ENCODE data around the gene KCNH2. TPM values are rescaled to one million over a fixed set of nuclear protein-coding genes. Genes with fewer than 3 reads are reported as not detected.

Gene KCNH2
- total and polyA plus RNA-seq, 7 donors = 0.46 to 107 (median 40.6) TPM

GRCh38 chr7:150989456-150989855, 11.3 kb upstream of the KCNH2 start:
- TF ChIP-seq POLR2A (IDR thresholded peaks at IDR 0.05) (no peak), POLR2AphosphoS5 (IDR thresholded peaks at IDR 0.05) (no peak), CTCF (IDR thresholded peaks at IDR 0.05) (no peak), EP300 (IDR thresholded peaks at IDR 0.05) (no peak)
- H3K36me3 ChIP-seq = no peaks in the 10 kb centered on the region
- DNase-seq = no peak
- H3K4me3 ChIP-seq = no peak overlapping the region
- WGBS, 2 donors = 73 to 80% methylated on average over 7 of the region's 7 CpGs
- H3K4me1 ChIP-seq = peaks cover 0 to 25% (median 19%) of the 10 kb centered on the region in 4 donors
- H3K9me3 ChIP-seq = no peaks in the 10 kb centered on the region
- H3K27me3 ChIP-seq = no peaks in the 10 kb centered on the region
- intact Hi-C loops (cut with DNase I) = loop anchor here (2.0 kb wide), 1 partner anchor 211 kb away; no protein-coding TSS in a partner anchor
- H3K27ac ChIP-seq = peak overlapping the region in 2 of 4 donors; percentile 20 to 40

GRCh38 chr7:150988230-150989226, 10.4 kb upstream of the KCNH2 start:
- peak in 1 of 4 donors; percentile 18 for TF ChIP-seq POLR2AphosphoS5 (IDR thresholded peaks at IDR 0.05)
- TF ChIP-seq POLR2A (IDR thresholded peaks at IDR 0.05) = no peak
- peak; percentile 91 to 98 (median 97) for TF ChIP-seq CTCF (IDR thresholded peaks at IDR 0.05)
- H3K36me3 ChIP-seq = no peaks in the 10 kb centered on the region
- peaks cover 0 to 25% (median 19%) of the 10 kb centered on the region in 4 donors for H3K4me1 ChIP-seq
- DNase-seq = no peak
- WGBS, 2 donors = 8 to 11% methylated on average over 31 of the region's 31 CpGs
- peak overlapping the region; percentile 12 to 41 (median 30) for H3K27ac ChIP-seq
- H3K4me3 ChIP-seq = no peak overlapping the region
- H3K27me3 ChIP-seq = no peaks in the 10 kb centered on the region
- H3K9me3 ChIP-seq = no peaks in the 10 kb centered on the region
- intact Hi-C loops (cut with DNase I) = loop anchor here (1.0 to 2.0 kb wide), 2 partner anchors 90 to 210 kb away; no protein-coding TSS in a partner anchor

- Histone ChIP-seq H3K4me3 (no peak overlapping the region), H3K27me3 (no peaks in the 10 kb centered on the region), H3K4me1 (peaks cover 0 to 25% (median 19%) of the 10 kb centered on the region in 4 donors), H3K9me3 (no peaks in the 10 kb centered on the region), H3K27ac (no peak overlapping the region), H3K36me3 (no peaks in the 10 kb centered on the region)
- WGBS, 2 donors = 73 to 74% methylated on average over 5 of the region's 5 CpGs
- intact Hi-C loops (cut with DNase I) = loop anchor here (1.0 kb wide), 1 partner anchor 23 kb away; no protein-coding TSS in a partner anchor
- no peak for DNase-seq
- TF ChIP-seq EP300 (IDR thresholded peaks at IDR 0.05) (no peak), POLR2A (IDR thresholded peaks at IDR 0.05) (no peak), CTCF (IDR thresholded peaks at IDR 0.05) (no peak), POLR2AphosphoS5 (IDR thresholded peaks at IDR 0.05) (no peak)
These were observed 8.4 kb upstream of the KCNH2 start for GRCh38 chr7:150986556-150986955.

- DNase-seq = no peak
- intact Hi-C loops (cut with DNase I) = loop anchor here (1.0 kb wide), 1 partner anchor 23 kb away; no protein-coding TSS in a partner anchor
- 6 to 10% methylated on average over 16 of the region's 16 CpGs for WGBS, 2 donors
- Histone ChIP-seq H3K9me3 (no peaks in the 10 kb centered on the region), H3K27me3 (no peaks in the 10 kb centered on the region), H3K4me1 (peaks cover 0 to 25% (median 19%) of the 10 kb centered on the region in 4 donors), H3K27ac (peak overlapping the region in 2 of 4 donors; percentile 18 to 27), H3K36me3 (no peaks in the 10 kb centered on the region), H3K4me3 (no peak overlapping the region)
- TF ChIP-seq CTCF (IDR thresholded peaks at IDR 0.05) (peak; percentile 33 to 79 (median 72)), EP300 (IDR thresholded peaks at IDR 0.05) (no peak), POLR2AphosphoS5 (IDR thresholded peaks at IDR 0.05) (peak in 1 of 4 donors; percentile 17)
These were observed 8.0 kb upstream of the KCNH2 start for GRCh38 chr7:150986099-150986512.
